PC-3 (cell line): Measurements from ENCODE around the gene TRABD2B.

Experiments
- CTCF ChIP-seq: fragments of 300-600 bp; sonication (generic); conservative IDR thresholded peaks from 2 replicates; pipeline ENCODE4 v1.5.1; 2017; ENCODE audit warnings: antibody characterized with exemption, low read depth, mild to moderate bottlenecking, low read length
- EZH2 ChIP-seq: fragments of 300-600 bp; sonication (generic); IDR thresholded peaks from one replicate; pipeline ENCODE4 v1.6.1; 2017; ENCODE audit warnings: antibody characterized with exemption, mild to moderate bottlenecking, low read length; ENCODE audit not compliant: unreplicated experiment
- EZH2phosphoT487 ChIP-seq: fragments of 300-600 bp; sonication (generic); IDR thresholded peaks from 2 replicates; pipeline ENCODE4 v1.6.1; 2018; ENCODE audit warnings: mild to moderate bottlenecking, antibody characterized with exemption, low read length, borderline replicate concordance

GRCh38 chr1:47823040-47823808 is 174.0 kb downstream of the TRABD2B start:
- TF ChIP-seq CTCF (no peak), EZH2 (no peak), EZH2phosphoT487 (no peak)
